Smooth muscle cell (in vitro differentiated cells): ENCODE results near the gene NLK. TPM values are rescaled to one million over a fixed set of nuclear protein-coding genes. Genes with fewer than 3 reads are reported as not detected.

ENCODE experiments used
- DNase-seq: peaks from one replicate; lab custom pipeline; 2025; ENCODE audit not compliant: unreplicated experiment; lab: John Stamatoyannopoulos, UW
- H2AFZ ChIP-seq: fragments of 200-600 bp; sonication (generic); 2 replicates; pipeline ENCODE4 v1.6.0; 2016; ENCODE audit warnings: antibody characterized with exemption, low read depth, mild to moderate bottlenecking
- H3F3A ChIP-seq: fragments of 200-600 bp; sonication (generic); 2 replicates; pipeline ENCODE4 v1.6.0; 2017; ENCODE audit warnings: antibody characterized with exemption, low read depth
- H3K27ac ChIP-seq: fragments of 200-600 bp; sonication (generic); 2 replicates; pipeline ENCODE4 v1.5.1; 2016; ENCODE audit warnings: low read depth, mild to moderate bottlenecking
- H3K27me3 ChIP-seq: fragments of 200-600 bp; sonication (generic); 2 replicates; pipeline ENCODE4 v1.6.1; 2016; ENCODE audit warnings: low read depth, mild to moderate bottlenecking
- H3K36me3 ChIP-seq: fragments of 200-600 bp; sonication (generic); 2 replicates; pipeline ENCODE4 v1.5.1; 2016; ENCODE audit warnings: low read depth
- H3K4me1 ChIP-seq: fragments of 200-600 bp; sonication (generic); 2 replicates; pipeline ENCODE4 v1.5.1; 2016; ENCODE audit warnings: low read depth
- H3K4me2 ChIP-seq: fragments of 200-600 bp; sonication (generic); 2 replicates; pipeline ENCODE4 v1.6.0; 2016; ENCODE audit warnings: mild to moderate bottlenecking
- H3K4me3 ChIP-seq: fragments of 200-600 bp; sonication (generic); 2 replicates; pipeline ENCODE4 v1.5.1; 2016; ENCODE audit warnings: mild to moderate bottlenecking
- H3K79me2 ChIP-seq: fragments of 200-600 bp; sonication (generic); 2 replicates; pipeline ENCODE4 v1.6.0; 2016; ENCODE audit warnings: low read depth, mild to moderate bottlenecking
- H3K9ac ChIP-seq: fragments of 200-600 bp; sonication (generic); 2 replicates; pipeline ENCODE4 v1.6.0; 2016; ENCODE audit warnings: low read depth
- H3K9me3 ChIP-seq: fragments of 200-600 bp; sonication (generic); replicated peaks from 2 replicates; pipeline ENCODE4 v1.5.1; 2016; ENCODE audit warnings: low read depth
- H4K20me1 ChIP-seq: fragments of 200-600 bp; sonication (generic); 2 replicates; pipeline ENCODE4 v1.6.0; 2016; ENCODE audit warnings: low read depth
- CTCF ChIP-seq: fragments of 200-600 bp; sonication (generic); IDR thresholded peaks from 2 replicates; pipeline ENCODE4 v1.5.1; 2017; ENCODE audit warnings: borderline replicate concordance, mild to moderate bottlenecking, antibody characterized with exemption; ENCODE audit not compliant: insufficient read depth, poor library complexity, severe bottlenecking
- WGBS: methylation state at CpG from one replicate; pipeline ENCODE4 v1.1.7; 2016; ENCODE audit warnings: low lambda C conversion rate; 5-methylcytosine and 5-hydroxymethylcytosine counted together
- polyA plus RNA-seq: library from polyadenylated mRNA; unstranded; fragments of >200 nt; fragmentation: Nextera tagmentation; extraction: Ambion mirVana; gene quantifications from 2 replicates; pipeline ENCODE4 v1.2.1, GENCODE V29; 2016
- total RNA-seq: library from RNA; depleted of rRNA; stranded (reverse); fragments of >200 nt; gene quantifications from 2 replicates; pipeline ENCODE4 v1.2.3, GENCODE V29; 2014

The NLK gene
- total and polyA plus RNA-seq, 2 experiments from 2014 or later = 1.8 to 18.0 TPM

- no peak overlapping the region for H3K27ac ChIP-seq
- H3K9me3 ChIP-seq = no peaks in the 10 kb centered on the region
- peaks cover 96% of the 10 kb centered on the region for H3K79me2 ChIP-seq
- no peak overlapping the region for H3K4me2 ChIP-seq
- H2AFZ ChIP-seq = no peak overlapping the region
- no peaks in the 10 kb centered on the region for H3K27me3 ChIP-seq
- H3K36me3 ChIP-seq = no peaks in the 10 kb centered on the region
- peaks cover 98% of the 10 kb centered on the region for H4K20me1 ChIP-seq
- TF ChIP-seq CTCF = no peak
- no peaks in the 10 kb centered on the region for H3F3A ChIP-seq
- WGBS = 94% methylated on average over 1 of the region's 1 CpG
- H3K4me1 ChIP-seq = peaks cover 10% of the 10 kb centered on the region
- no peak for DNase-seq
- H3K4me3 ChIP-seq = no peak overlapping the region
- H3K9ac ChIP-seq = no peak overlapping the region
Observed at GRCh38 chr17:28059675-28060074, 17.2 kb downstream of the NLK start.

GRCh38 chr17:28065706-28066105 is 23.2 kb downstream of the NLK start:
- H3K36me3 ChIP-seq = no peaks in the 10 kb centered on the region
- H3K9ac ChIP-seq = no peak overlapping the region
- H3K9me3 ChIP-seq = no peaks in the 10 kb centered on the region
- H3K27ac ChIP-seq = no peak overlapping the region
- H2AFZ ChIP-seq = no peak overlapping the region
- peaks cover 95% of the 10 kb centered on the region for H3K79me2 ChIP-seq
- no peak for TF ChIP-seq CTCF
- H3K4me2 ChIP-seq = no peak overlapping the region
- H3K4me3 ChIP-seq = no peak overlapping the region
- 58% methylated on average over 2 of the region's 2 CpGs for WGBS
- no peak for DNase-seq
- no peaks in the 10 kb centered on the region for H3K4me1 ChIP-seq
- H4K20me1 ChIP-seq = peaks cover 94% of the 10 kb centered on the region
- no peaks in the 10 kb centered on the region for H3F3A ChIP-seq
- H3K27me3 ChIP-seq = no peaks in the 10 kb centered on the region

GRCh38 chr17:28069061-28069460 is 26.6 kb downstream of the NLK start:
- H3K4me3 ChIP-seq = no peak overlapping the region
- H3F3A ChIP-seq = no peaks in the 10 kb centered on the region
- H3K27me3 ChIP-seq = no peaks in the 10 kb centered on the region
- peaks cover 96% of the 10 kb centered on the region for H4K20me1 ChIP-seq
- no peaks in the 10 kb centered on the region for H3K4me1 ChIP-seq
- no peak overlapping the region for H3K4me2 ChIP-seq
- no peaks in the 10 kb centered on the region for H3K36me3 ChIP-seq
- H3K79me2 ChIP-seq = peaks cover 95% of the 10 kb centered on the region
- 100% methylated on average over 1 of the region's 1 CpG for WGBS
- no peak for DNase-seq
- no peak overlapping the region for H3K27ac ChIP-seq
- H2AFZ ChIP-seq = no peak overlapping the region
- no peak overlapping the region for H3K9ac ChIP-seq
- TF ChIP-seq CTCF = no peak
- H3K9me3 ChIP-seq = no peaks in the 10 kb centered on the region

GRCh38 chr17:28071179-28071578 is 28.7 kb downstream of the NLK start:
- Histone ChIP-seq H3K4me1 (no peaks in the 10 kb centered on the region), H3F3A (no peaks in the 10 kb centered on the region), H2AFZ (no peak overlapping the region), H3K9me3 (no peaks in the 10 kb centered on the region), H3K36me3 (no peaks in the 10 kb centered on the region), H3K27ac (no peak overlapping the region), H3K79me2 (peaks cover 89% of the 10 kb centered on the region), H3K9ac (no peak overlapping the region), H3K4me3 (no peak overlapping the region), H4K20me1 (peaks cover 96% of the 10 kb centered on the region), H3K27me3 (no peaks in the 10 kb centered on the region), H3K4me2 (no peak overlapping the region)
- WGBS = 100% methylated on average over 1 of the region's 1 CpG
- DNase-seq = no peak
- TF ChIP-seq CTCF = no peak
